AG04450 (cell line): ENCODE measurements around the gene FGD6. TPM values are rescaled to one million over a fixed set of nuclear protein-coding genes. Genes with fewer than 3 reads are reported as not detected.

Source experiments
- CTCF ChIA-PET: fragments of 300-600, 350-600 bp; formaldehyde crosslinking; extraction: SDS; loops from one replicate; lab custom pipeline; 2022; ENCODE audit warnings: antibody characterized with exemption, inconsistent platforms; lab: Charles Lee
- POLR2A ChIA-PET: fragments of 350-600 bp; formaldehyde crosslinking; extraction: SDS; loops from one replicate; lab custom pipeline; 2021; ENCODE audit warnings: antibody characterized with exemption, inconsistent platforms; lab: Yijun Ruan, JAX
- DNase-seq: peaks from one replicate; pipeline ENCODE4 v3.0.0-alpha.2; 2011; ENCODE audit warnings: low read depth, low spot score
- H3K27ac ChIP-seq: one replicate; pipeline ENCODE4 v1.5.1; 2012; ENCODE audit warnings: low read depth, low read length, control low read depth
- H3K27me3 ChIP-seq: one replicate; pipeline ENCODE4 v1.6.0; 2012; ENCODE audit warnings: low read length; ENCODE audit not compliant: control insufficient read depth, insufficient read depth
- H3K4me3 ChIP-seq: 2 replicates; pipeline ENCODE4 v1.5.1; 2011; ENCODE audit warnings: mild to moderate bottlenecking, low read depth, low read length, control low read depth
- H3K9me3 ChIP-seq: 2 replicates; pipeline ENCODE4 v1.5.1; 2012; ENCODE audit warnings: low read length; ENCODE audit not compliant: control insufficient read depth, insufficient read depth
- polyA plus RNA-seq: library from polyadenylated mRNA; depleted of rRNA; stranded (reverse); fragments of >200 nt; gene quantifications from 2 replicates; pipeline ENCODE4 v1.2.3, GENCODE V29; 2011
- TF ChIP-seq, protein P1 (sequence below): IDR thresholded peaks from 2 replicates; pipeline ENCODE4 v1.5.1; 2011; ENCODE audit warnings: low read depth, low read length, control low read depth, inconsistent platforms

Gene FGD6
- polyA plus RNA-seq, 1 experiment, result 10.2 TPM

DNA sequence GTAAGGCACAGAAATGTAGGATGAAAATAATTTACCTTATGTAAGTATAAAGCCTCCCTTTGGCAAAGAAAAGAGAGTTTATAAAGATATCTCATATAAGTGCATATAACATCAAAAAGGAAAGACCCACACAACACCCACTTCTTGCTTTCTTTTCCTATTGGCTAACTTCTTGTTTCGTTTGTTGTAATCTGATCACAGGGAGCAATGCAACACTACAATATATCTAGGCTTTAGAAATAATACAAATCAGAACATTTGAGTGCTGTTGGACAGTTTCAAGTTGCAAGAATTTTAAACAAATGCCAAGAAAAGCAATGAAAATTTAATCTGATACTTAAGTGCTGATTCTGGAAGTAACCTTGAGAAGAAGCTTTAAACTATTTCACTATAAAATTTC is 1.3 kb downstream of the FGD6 start:
- DNase-seq, result no peak
- POLR2A ChIA-PET, result interaction anchor here (0.6 to 1.2 kb wide), 5 partner anchors 10 to 1064 kb away, joined by 3 to 12 read pairs (median 5); no protein-coding TSS in a partner anchor
- H3K9me3 ChIP-seq, result peaks cover 2% of the 10 kb centered on the region; the same call in 1 of the 2 replicates
- no peaks in the 10 kb centered on the region for H3K27me3 ChIP-seq
- peak overlapping the region; percentile 83 for H3K4me3 ChIP-seq
- H3K27ac ChIP-seq, result no peak overlapping the region
- TF ChIP-seq, protein P1, sequence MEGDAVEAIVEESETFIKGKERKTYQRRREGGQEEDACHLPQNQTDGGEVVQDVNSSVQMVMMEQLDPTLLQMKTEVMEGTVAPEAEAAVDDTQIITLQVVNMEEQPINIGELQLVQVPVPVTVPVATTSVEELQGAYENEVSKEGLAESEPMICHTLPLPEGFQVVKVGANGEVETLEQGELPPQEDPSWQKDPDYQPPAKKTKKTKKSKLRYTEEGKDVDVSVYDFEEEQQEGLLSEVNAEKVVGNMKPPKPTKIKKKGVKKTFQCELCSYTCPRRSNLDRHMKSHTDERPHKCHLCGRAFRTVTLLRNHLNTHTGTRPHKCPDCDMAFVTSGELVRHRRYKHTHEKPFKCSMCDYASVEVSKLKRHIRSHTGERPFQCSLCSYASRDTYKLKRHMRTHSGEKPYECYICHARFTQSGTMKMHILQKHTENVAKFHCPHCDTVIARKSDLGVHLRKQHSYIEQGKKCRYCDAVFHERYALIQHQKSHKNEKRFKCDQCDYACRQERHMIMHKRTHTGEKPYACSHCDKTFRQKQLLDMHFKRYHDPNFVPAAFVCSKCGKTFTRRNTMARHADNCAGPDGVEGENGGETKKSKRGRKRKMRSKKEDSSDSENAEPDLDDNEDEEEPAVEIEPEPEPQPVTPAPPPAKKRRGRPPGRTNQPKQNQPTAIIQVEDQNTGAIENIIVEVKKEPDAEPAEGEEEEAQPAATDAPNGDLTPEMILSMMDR, result no peak
- CTCF ChIA-PET, result interaction anchor here (0.6 to 3.3 kb wide), 6 partner anchors 10 to 318 kb away, joined by 3 to 26 read pairs (median 6); partner anchors contain the start of gene NR2C1

DNA sequence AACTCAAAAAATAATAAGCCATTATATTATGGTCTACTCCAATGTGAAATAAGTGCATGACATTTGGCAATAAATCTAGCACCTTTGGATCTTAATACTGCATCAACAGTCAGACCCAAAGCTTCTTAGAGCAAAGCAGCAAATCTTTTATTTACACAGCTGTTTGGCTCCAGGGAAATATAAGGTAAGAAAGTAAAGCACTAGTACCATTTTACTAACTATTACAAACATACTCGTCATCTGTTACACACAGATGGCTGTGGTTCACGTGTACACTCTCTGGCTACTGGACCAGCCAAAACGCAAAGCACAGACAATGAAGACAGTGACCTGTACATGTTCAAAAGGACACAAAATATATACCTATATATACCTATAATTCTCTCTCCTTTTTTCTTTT is 2.8 kb downstream of the FGD6 start:
- ChIA-PET CTCF (interaction anchor here (0.6 to 0.7 kb wide), 2 partner anchors 238 to 263 kb away, joined by 4 to 7 read pairs; no protein-coding TSS in a partner anchor), POLR2A (interaction anchor here (1.2 kb wide), 1 partner anchor 9 kb away, joined by 3 read pairs; no protein-coding TSS in a partner anchor)
- Histone ChIP-seq H3K27me3 (no peaks in the 10 kb centered on the region), H3K4me3 (no peak overlapping the region), H3K9me3 (peaks cover 2% of the 10 kb centered on the region; the same call in 1 of the 2 replicates), H3K27ac (no peak overlapping the region)
- no peak for DNase-seq
- TF ChIP-seq, protein P1, result no peak

DNA sequence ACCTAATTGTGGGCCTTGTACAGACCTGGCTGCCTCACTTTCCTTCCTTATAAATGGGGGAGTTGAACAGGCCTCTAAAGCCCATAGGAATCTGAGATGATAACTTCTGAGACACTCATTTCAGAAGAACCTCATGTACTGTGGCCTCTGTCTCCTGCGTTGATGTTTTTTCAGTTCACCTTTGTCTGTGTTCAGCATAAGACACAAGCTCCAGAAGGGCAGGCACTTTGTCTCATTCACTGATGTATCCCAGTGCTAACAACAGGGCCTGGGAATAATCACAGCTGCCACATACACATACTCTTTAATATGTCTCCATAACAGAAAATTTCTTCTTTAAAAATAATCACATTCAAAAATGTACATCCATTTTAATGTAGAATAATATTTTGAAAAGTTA is 3.3 kb downstream of the FGD6 start:
- no peak for DNase-seq
- H3K4me3 ChIP-seq, result no peak overlapping the region
- ChIA-PET CTCF (no interaction called here), POLR2A (no interaction called here)
- peaks cover 2% of the 10 kb centered on the region; the same call in 1 of the 2 replicates for H3K9me3 ChIP-seq
- TF ChIP-seq, protein P1, result no peak
- H3K27ac ChIP-seq, result no peak overlapping the region
- no peaks in the 10 kb centered on the region for H3K27me3 ChIP-seq

DNA sequence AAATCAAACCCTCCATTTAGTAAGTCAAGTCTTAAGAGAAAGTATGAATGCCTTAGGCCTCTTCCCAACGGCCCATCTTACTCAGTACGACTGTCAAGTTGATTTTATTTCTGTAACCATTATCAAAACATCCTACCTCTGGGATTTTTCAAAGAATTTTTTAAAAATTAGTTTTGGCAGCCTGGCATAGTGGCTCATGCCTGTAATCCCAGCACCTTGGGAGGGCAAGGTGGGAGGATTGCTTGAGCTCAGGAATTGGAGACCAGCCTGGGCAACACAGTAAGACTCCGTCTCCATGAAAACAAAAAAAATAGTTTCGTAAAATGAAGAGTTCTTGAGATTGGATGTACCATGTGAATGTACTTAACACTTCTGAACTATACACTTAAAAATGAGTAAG is 4.1 kb downstream of the FGD6 start:
- H3K9me3 ChIP-seq, result peaks cover 2% of the 10 kb centered on the region; the same call in 1 of the 2 replicates
- H3K27me3 ChIP-seq, result no peaks in the 10 kb centered on the region
- DNase-seq, result no peak
- ChIA-PET CTCF (no interaction called here), POLR2A (no interaction called here)
- TF ChIP-seq, protein P1, result no peak
- H3K27ac ChIP-seq, result no peak overlapping the region
- H3K4me3 ChIP-seq, result no peak overlapping the region

DNA sequence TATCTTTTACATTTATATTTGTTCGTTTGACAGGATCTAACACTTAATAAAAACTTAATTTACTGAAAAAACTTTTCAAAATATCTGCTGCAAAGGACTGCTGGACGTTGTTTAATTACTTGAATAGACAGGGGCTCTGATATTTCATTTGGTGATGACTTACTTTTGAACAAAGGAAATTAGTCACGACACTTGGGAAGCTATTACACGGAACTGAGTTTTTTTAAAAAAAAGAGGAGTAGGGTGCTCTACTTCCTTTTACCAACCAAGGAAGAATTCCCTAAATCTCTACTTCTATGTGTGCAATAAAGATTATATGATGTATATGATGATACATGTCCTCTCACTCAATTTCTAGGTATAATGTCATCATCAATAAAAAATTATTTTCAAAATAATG is 4.7 kb downstream of the FGD6 start:
- Histone ChIP-seq H3K27me3 (no peaks in the 10 kb centered on the region), H3K27ac (no peak overlapping the region), H3K9me3 (no peaks in the 10 kb centered on the region; the same call in 1 of the 2 replicates), H3K4me3 (no peak overlapping the region)
- TF ChIP-seq, protein P1, result no peak
- POLR2A ChIA-PET, result no interaction called here
- CTCF ChIA-PET, result no interaction called here
- DNase-seq, result no peak
